Measurements from ENCODE around the gene ASF1A.

ASF1A gene

DNA sequence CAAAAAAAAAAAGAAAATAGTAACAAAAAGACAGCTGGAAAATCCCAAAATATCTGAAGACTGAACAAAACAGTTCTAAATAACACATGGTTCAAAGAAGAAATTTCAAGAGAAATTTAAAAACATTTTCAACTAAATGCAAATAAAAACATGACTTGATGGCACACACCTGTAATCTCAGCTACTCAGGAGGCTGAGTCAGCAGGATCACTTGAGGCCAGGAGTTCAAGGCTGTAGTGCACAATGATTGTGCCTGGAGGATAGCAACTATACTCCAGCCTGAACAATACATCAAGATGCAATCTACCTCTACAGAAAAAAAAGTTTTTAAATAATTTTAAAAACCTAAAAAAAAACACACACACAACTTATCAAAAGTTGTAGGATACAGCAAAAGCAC, 21.6 kb upstream of the ASF1A start:
- ATAC-seq, result no peak
- Mint-ChIP-seq H3K27ac (no peak overlapping the region), H3K9me3 (peaks cover 11% of the 10 kb centered on the region), H3K36me3 (peaks cover 50% of the 10 kb centered on the region), H3K4me1 (peaks cover 44% of the 10 kb centered on the region), H3K27me3 (no peaks in the 10 kb centered on the region), H3K4me3 (no peak overlapping the region)

DNA sequence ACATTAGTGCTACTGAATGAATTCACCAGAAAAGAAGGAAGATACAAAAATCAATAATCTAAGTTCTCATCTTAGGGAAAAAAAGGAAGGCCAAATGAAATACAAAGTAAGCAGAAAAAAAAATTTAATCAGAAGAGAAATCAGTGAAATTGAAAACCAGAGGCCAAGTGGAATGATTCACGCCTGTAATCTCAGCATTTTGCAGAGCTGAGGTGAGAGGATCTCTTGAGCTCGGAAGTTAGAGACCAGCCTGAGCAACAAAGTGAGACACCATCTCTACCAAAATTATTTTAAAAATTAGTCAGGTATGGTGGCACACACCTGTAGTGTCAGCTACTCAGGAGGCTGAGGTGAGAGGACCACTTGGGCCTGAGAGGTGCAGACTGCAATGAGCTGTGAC, 21.2 kb upstream of the ASF1A start:
- Mint-ChIP-seq H3K27ac (no peak overlapping the region), H3K4me1 (peaks cover 48% of the 10 kb centered on the region), H3K36me3 (peaks cover 50% of the 10 kb centered on the region), H3K27me3 (no peaks in the 10 kb centered on the region), H3K4me3 (no peak overlapping the region), H3K9me3 (peaks cover 11% of the 10 kb centered on the region)
- no peak for ATAC-seq

DNA sequence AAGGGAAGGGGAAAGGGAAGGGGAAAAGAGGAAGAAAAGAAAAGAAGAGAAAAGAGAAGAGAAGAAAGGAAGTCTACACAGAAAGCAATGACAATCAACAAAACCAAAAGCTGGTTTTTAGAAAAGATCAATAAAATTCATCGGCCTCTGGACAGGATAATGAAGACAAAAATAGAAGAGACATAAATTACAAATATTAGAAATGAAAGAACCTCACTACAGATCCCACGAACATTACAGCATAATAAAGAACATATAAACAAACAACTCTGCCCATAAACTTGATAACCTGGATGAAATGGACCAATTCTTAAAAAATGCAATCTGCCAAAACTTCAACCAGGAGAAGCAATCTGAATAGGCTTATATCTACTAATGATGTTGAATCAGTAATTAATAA, 20.7 kb upstream of the ASF1A start:
- peaks cover 52% of the 10 kb centered on the region for H3K4me1 Mint-ChIP-seq
- H3K27me3 Mint-ChIP-seq, result no peaks in the 10 kb centered on the region
- H3K9me3 Mint-ChIP-seq, result peaks cover 11% of the 10 kb centered on the region
- no peak overlapping the region for H3K27ac Mint-ChIP-seq
- H3K36me3 Mint-ChIP-seq, result peaks cover 50% of the 10 kb centered on the region
- H3K4me3 Mint-ChIP-seq, result no peak overlapping the region
- ATAC-seq, result no peak

DNA sequence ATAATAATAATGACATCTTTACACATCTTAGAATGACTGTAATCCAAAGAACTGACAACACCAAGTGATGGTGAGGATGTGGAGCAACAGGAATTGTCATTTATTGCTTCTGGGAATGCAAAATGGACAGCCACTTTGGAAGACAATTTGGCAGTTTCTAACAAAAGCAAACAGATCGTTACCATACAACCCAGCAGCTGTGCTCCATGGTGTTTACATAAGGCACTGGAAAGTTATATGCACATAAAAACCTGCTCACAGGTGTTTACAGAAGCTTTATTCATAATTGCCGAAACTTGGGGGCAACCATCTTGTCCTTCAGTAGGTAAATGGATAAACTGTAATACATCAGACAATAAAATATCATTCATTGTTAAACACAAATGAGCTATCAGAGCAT, 18.3 kb upstream of the ASF1A start:
- Mint-ChIP-seq H3K4me1 (peaks cover 66% of the 10 kb centered on the region), H3K27ac (no peak overlapping the region), H3K27me3 (no peaks in the 10 kb centered on the region), H3K36me3 (peaks cover 36% of the 10 kb centered on the region), H3K9me3 (peaks cover 6% of the 10 kb centered on the region), H3K4me3 (no peak overlapping the region)
- ATAC-seq, result no peak

DNA sequence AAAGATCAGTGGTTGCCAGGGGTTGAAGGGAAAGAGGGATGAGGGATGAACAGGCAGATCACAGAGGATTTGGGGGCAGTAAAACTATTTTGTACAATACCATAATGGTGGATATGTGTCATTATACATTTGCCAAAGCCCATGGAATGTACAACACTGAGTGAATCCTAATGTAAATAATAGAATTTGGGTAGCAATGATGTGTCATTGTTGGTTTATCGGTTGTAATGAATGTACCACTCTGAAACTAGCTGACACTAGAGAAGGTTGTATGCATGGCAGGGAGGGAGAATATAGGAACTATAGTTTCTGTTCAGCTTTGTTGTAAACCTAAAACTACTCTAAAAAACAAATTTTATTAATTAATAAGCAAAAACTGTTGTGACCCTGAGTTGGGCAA, 17.8 kb upstream of the ASF1A start:
- H3K4me1 Mint-ChIP-seq, result peaks cover 64% of the 10 kb centered on the region
- no peak overlapping the region for H3K27ac Mint-ChIP-seq
- H3K4me3 Mint-ChIP-seq, result no peak overlapping the region
- H3K27me3 Mint-ChIP-seq, result no peaks in the 10 kb centered on the region
- H3K36me3 Mint-ChIP-seq, result peaks cover 31% of the 10 kb centered on the region
- ATAC-seq, result no peak
- peaks cover 6% of the 10 kb centered on the region for H3K9me3 Mint-ChIP-seq

DNA sequence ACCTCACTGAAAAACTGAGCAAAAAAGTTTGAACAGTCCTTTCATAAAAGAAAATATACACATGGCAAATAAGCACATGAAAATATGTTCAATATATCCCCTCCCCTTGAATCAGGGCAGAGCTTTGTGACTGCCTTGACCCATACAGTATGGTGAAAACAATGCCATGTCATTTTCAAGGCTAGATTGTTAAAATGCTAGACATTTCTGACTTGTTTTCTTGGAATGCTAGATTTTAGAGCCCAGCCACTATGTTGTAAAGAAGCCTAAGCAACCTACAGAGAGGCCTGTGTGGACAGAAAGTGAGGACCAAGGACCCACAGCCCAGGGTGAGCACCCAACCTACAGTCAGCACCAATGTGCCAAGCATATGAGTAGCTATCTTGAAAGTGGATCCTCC, 17.1 kb upstream of the ASF1A start:
- ATAC-seq, result no peak
- H3K4me1 Mint-ChIP-seq, result peaks cover 64% of the 10 kb centered on the region
- no peak overlapping the region for H3K4me3 Mint-ChIP-seq
- H3K27ac Mint-ChIP-seq, result no peak overlapping the region
- H3K9me3 Mint-ChIP-seq, result peaks cover 6% of the 10 kb centered on the region
- peaks cover 24% of the 10 kb centered on the region for H3K36me3 Mint-ChIP-seq
- no peaks in the 10 kb centered on the region for H3K27me3 Mint-ChIP-seq

DNA sequence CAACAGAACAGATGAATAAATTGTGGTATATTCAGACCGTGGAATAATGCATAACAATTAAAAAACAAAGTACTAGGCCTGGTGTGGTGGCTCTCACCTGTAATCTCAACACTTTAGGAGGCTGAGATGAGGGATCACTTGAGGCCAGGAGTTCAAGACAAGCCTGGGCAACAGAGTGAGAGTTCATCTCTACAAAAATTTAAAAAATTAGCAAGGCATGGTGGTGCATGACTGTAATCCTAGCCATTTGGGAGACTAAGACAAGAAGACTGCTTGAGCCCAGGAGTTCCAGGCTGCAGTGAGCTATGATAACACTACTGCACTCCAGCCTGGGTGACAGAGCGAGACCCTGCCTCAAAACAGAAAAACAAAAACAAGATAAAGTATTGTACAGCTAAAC, 16.1 kb upstream of the ASF1A start:
- ATAC-seq, result no peak
- H3K27ac Mint-ChIP-seq, result no peak overlapping the region
- H3K27me3 Mint-ChIP-seq, result no peaks in the 10 kb centered on the region
- H3K4me3 Mint-ChIP-seq, result no peak overlapping the region
- peaks cover 17% of the 10 kb centered on the region for H3K36me3 Mint-ChIP-seq
- H3K4me1 Mint-ChIP-seq, result peaks cover 69% of the 10 kb centered on the region
- H3K9me3 Mint-ChIP-seq, result peaks cover 2% of the 10 kb centered on the region

DNA sequence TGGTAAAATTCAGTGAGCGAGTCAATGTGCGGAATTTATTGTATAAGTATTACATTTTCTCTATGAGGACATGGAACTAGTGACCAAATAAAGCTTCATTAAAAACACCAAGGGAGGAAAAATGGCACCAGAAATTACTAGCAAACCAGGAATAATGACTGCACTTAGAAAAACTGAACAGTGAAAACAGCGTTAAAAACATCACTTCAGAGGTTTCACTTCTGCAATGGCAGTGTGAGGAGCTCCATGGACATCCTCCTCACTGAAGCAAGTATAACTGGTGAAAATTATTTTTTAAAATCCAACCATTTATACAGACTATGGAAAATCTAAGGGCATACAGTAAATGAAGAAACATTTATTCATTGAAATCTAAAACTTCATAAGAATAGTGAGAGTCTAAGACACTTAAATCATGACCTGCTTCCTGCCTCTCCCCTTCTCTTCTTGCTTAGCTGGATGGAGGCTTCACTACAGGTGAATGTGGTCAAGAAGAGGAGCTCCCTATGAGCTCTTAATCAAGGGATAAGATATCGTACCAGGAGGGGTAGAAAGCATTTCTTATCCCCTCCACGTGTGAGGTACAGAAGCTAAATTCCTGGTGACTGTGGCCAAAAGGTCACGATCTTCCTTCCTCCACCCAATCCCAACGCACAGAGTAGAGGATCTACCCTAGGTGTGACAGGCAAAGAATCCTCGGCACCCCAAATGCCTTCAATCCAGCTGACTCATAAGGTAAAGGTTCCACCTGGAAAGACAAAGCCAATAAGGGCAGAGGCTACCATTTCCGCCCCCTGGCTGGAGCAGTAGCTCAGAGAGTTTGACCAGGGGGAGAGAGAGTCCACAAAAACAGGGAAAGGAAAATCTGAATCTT, 12.3 kb upstream of the ASF1A start:
- Mint-ChIP-seq H3K9me3 (no peaks in the 10 kb centered on the region), H3K36me3 (peaks cover 10% of the 10 kb centered on the region), H3K27me3 (no peaks in the 10 kb centered on the region), H3K4me1 (peaks cover 78% of the 10 kb centered on the region), H3K27ac (peak overlapping the region; percentile 57), H3K4me3 (peak overlapping the region; percentile 13)
- peak; percentile 69 for ATAC-seq

DNA sequence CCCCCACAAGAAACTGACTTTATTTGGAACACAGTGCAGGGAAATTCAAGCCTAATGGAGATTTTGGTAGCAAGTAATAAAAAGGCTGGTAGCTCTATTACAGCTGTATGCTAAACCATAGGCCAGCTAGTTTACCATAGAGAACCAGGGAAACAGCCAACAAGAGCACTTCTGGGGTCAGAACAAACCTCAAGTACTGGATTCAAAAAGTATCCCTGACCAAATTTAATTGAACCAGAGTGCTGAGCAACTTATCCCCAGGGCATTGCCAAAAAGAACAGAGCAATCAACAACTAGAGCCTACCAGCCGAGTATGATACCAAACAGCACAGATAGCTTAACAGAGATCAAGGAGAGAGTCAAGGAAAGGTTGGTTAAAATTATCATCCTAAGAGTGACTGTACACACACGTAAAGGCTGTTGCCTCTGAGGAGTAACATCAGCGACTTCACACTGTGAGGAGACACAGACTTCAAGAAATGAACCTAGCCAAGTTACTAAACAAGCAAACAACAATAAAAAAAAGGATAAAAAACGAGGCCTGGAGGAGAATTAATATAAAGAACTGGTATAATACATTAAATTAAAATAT, 11.5 kb upstream of the ASF1A start:
- H3K27me3 Mint-ChIP-seq, result no peaks in the 10 kb centered on the region
- H3K4me1 Mint-ChIP-seq, result peaks cover 83% of the 10 kb centered on the region
- no peak overlapping the region for H3K4me3 Mint-ChIP-seq
- ATAC-seq, result no peak
- H3K36me3 Mint-ChIP-seq, result peaks cover 13% of the 10 kb centered on the region
- no peaks in the 10 kb centered on the region for H3K9me3 Mint-ChIP-seq
- peak overlapping the region; percentile 57 for H3K27ac Mint-ChIP-seq

DNA sequence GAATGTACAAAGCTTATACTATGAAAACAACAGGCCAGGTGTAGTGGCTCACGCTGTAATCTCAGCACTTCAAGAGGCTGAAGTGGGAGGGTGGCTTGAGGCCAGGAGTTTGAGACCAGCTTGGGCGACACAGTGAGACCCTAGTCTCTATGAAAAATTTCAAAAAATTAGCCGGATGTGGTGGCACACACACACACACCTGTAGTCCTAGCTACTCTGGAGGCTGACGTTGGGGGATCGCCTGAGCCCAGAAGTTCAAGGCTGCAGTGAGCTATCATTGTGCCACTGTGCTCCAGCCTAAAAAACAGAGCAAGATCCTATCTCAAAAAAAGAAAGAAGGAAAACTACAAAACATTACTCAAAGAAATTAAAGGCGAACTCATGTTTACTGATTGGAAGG, 7.3 kb upstream of the ASF1A start:
- Mint-ChIP-seq H3K36me3 (peaks cover 18% of the 10 kb centered on the region), H3K9me3 (no peaks in the 10 kb centered on the region), H3K27me3 (no peaks in the 10 kb centered on the region), H3K4me1 (peaks cover 77% of the 10 kb centered on the region), H3K4me3 (no peak overlapping the region), H3K27ac (no peak overlapping the region)
- no peak for ATAC-seq

DNA sequence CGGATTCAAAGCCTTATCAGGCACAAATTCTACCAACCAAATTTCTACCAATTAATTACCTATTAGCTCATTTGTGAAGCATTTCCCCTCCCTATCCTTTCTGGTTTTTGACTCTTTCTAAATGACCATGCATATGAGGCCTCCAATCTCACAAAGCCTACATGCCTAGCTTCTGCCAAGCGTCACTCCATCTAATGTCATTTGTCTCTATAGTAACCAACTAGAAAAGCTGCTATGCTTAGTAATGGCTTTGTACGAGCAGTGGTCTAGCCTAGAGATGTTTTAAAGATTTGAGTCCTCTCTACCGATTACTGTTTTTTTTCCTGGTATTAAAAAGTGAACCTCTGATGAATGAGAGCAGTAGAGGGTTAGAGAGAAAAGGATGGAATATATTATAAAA, 4.8 kb upstream of the ASF1A start:
- H3K27me3 Mint-ChIP-seq, result no peaks in the 10 kb centered on the region
- no peak overlapping the region for H3K27ac Mint-ChIP-seq
- peaks cover 18% of the 10 kb centered on the region for H3K36me3 Mint-ChIP-seq
- no peaks in the 10 kb centered on the region for H3K9me3 Mint-ChIP-seq
- no peak for ATAC-seq
- no peak overlapping the region for H3K4me3 Mint-ChIP-seq
- H3K4me1 Mint-ChIP-seq, result peaks cover 76% of the 10 kb centered on the region

DNA sequence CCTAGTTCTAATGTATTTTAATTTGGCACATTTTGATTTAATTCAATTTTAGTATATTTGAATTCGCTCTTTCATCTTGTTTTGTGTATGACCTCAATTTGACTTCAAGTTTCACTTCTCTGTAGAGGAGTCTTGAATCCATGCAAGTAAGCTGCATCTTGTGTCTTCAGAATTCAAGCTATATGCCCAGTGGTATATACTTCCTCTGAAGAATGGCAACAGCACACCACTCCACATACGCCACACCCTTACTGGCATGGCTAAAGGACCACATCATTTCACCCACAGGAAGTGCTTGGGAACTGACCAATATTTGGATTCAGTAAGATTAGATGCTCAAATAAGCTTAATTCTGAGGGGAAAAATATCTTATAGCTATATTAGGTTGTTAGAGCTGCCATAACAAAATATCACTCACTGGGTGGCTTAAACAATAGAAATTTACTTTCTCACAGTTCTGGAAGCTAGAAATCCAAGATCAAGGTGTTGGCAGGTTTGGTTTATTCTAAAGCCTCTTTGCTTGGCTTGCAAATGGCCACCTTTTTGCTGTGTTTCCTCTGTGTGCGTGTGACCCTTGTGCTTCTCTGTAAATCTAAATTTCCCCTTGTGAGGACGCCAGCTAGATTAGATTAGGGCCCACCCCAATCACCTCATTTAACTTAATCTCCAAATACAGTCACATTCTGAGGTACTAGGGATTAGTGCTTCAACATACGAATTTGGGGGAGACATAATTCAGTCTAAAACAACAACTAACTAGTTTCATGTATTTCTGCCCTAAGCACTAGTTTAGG, 2.8 kb upstream of the ASF1A start:
- Mint-ChIP-seq H3K4me1 (peaks cover 62% of the 10 kb centered on the region), H3K27ac (peak overlapping the region; percentile 96), H3K27me3 (no peaks in the 10 kb centered on the region), H3K9me3 (no peaks in the 10 kb centered on the region), H3K4me3 (peak overlapping the region; percentile 96), H3K36me3 (peaks cover 18% of the 10 kb centered on the region)
- ATAC-seq, result no peak

DNA sequence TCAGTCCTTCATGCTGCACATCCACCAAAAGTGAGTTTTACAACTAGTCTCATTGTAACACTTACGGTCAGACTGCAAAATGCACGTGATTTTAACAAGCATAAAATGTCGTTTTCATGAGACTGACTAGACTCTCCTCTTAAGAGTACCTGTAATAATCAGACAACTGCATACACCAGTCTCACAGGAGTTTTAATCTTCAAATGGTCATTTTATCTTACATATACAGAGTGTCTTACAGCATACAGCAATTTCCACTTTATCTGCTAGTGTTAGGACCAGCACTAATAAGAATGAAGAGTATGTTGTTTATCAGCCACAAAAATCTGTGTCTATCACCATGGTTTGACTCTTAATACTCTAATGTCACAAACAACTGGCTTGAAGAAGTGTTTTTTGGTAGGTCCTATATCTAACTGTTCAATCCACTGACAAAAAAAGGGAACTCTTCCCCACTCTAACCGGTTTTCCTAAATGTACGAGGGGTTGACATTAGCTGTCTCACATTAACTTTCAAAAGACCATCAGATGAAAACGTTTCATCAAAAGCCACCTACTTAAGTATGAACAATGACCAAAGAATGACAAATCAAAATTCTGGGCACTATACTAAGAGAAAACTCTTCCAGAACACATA, 1.5 kb upstream of the ASF1A start:
- Mint-ChIP-seq H3K27ac (peak overlapping the region; percentile 96), H3K27me3 (no peaks in the 10 kb centered on the region), H3K9me3 (no peaks in the 10 kb centered on the region), H3K36me3 (peaks cover 12% of the 10 kb centered on the region), H3K4me3 (peak overlapping the region; percentile 96), H3K4me1 (peaks cover 53% of the 10 kb centered on the region)
- no peak for ATAC-seq

DNA sequence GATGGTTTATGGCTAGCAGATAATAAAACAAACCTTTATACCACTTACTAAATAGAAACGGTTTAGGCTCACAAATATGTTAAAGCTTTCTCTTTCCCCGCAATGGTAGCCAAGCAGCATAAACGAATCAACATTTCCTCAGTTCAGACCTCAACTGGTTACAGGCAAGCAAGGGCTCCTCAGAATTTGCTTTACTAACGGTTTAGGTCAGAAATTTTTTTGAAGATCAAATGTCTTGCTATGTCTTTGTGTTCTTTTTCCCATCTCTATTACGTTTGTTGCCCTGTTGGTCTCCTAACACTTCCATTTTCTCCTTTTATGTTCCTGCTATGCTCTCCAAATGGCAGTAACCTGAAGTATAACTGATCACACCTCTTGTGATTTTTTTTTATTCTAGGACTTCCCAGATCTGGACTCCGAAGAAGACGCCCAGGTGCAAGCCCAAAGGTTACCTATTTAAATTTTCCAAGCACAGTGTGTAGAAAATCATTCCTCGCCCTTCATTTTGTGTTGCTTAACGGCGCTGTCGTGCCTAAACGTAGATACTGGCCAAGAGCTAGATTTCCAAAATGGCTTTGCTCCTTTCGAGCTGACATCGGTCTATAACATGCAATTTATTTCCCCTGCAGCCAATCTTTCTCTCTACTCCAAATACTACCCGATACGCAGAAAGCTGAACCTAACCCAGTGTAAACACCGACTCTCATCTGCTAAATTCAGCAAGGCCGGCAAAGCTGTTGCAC, 717 bp upstream of the ASF1A start:
- H3K4me3 Mint-ChIP-seq, result peak overlapping the region; percentile 96
- H3K27me3 Mint-ChIP-seq, result no peaks in the 10 kb centered on the region
- peak overlapping the region; percentile 96 for H3K27ac Mint-ChIP-seq
- H3K36me3 Mint-ChIP-seq, result peaks cover 11% of the 10 kb centered on the region
- peaks cover 54% of the 10 kb centered on the region for H3K4me1 Mint-ChIP-seq
- peak; percentile 51 for ATAC-seq
- H3K9me3 Mint-ChIP-seq, result no peaks in the 10 kb centered on the region

Measured in stimulated activated memory B cell treated with anti-CD40 and anti-IgM and Interleukin-4, amounts not matched to agents 10 μg/mL and 1 μg/mL and 100 μg/mL, for 72 hours (primary cell).